WTC11 (cell line): ENCODE data around the gene CELF2. TPM values are rescaled to one million over a fixed set of nuclear protein-coding genes. Genes with fewer than 3 reads are reported as not detected.

Source experiments
- ATAC-seq: fragments of 200-7000 bp; cut with Tn5 transposase; 2 replicates; pipeline ENCODE4 v1.10.0; 2021; ENCODE audit warnings: mild to moderate bottlenecking, moderate library complexity
- CTCF ChIA-PET: fragments of 300-600 bp; sonication (Branson Sonifier 250); formaldehyde crosslinking; loops from one replicate; lab custom pipeline; 2021; ENCODE audit warnings: antibody characterized with exemption; lab: Charles Lee
- POLR2A ChIA-PET: fragments of 350-600 bp; sonication (Branson Sonifier 250); formaldehyde crosslinking; loops from one replicate; lab custom pipeline; 2021; ENCODE audit warnings: antibody characterized with exemption; lab: Charles Lee
- DNase-seq: peaks from one replicate; pipeline ENCODE4 v3.0.0; 2021; ENCODE audit warnings: low spot score
- H3K27ac Mint-ChIP-seq: 2 replicates; pipeline ENCODE4 v1.8.0; 2021; ENCODE audit warnings: mixed read lengths
- H3K27me3 Mint-ChIP-seq: 2 replicates; pipeline ENCODE4 v1.8.0; 2021; ENCODE audit warnings: low read depth, mild to moderate bottlenecking, moderate library complexity, mixed read lengths
- H3K36me3 Mint-ChIP-seq: 2 replicates; pipeline ENCODE4 v1.8.0; 2021; ENCODE audit warnings: mixed read lengths
- H3K4me1 Mint-ChIP-seq: 2 replicates; pipeline ENCODE4 v1.8.0; 2022; ENCODE audit warnings: mixed read lengths
- H3K4me3 Mint-ChIP-seq: 2 replicates; pipeline ENCODE4 v1.8.0; 2021; ENCODE audit warnings: mild to moderate bottlenecking, moderate library complexity, mixed read lengths
- H3K9me3 Mint-ChIP-seq: 2 replicates; pipeline ENCODE4 v1.8.0; 2021; ENCODE audit warnings: mixed read lengths
- AR ChIP-seq: fragments of 250-450 bp; sonication (Bioruptor Pico); IDR thresholded peaks from 2 replicates; pipeline ENCODE4 v1.9.0; 2021; ENCODE audit warnings: mild to moderate bottlenecking
- ARID4B ChIP-seq: sonication (generic); formaldehyde crosslinking; IDR thresholded peaks from 2 replicates; pipeline ENCODE4 v1.8.0; 2023; ENCODE audit warnings: missing genetic modification reagents, mild to moderate bottlenecking, borderline replicate concordance
- CREB1 ChIP-seq: sonication (generic); formaldehyde crosslinking; IDR thresholded peaks from 2 replicates; pipeline ENCODE4 v1.8.0; 2023; ENCODE audit warnings: mild to moderate bottlenecking, missing genetic modification reagents
- E2F1 ChIP-seq: sonication (generic); formaldehyde crosslinking; IDR thresholded peaks from 2 replicates; pipeline ENCODE4 v1.8.0; 2022; ENCODE audit warnings: mild to moderate bottlenecking, missing genetic modification reagents
- E2F5 ChIP-seq: sonication (generic); formaldehyde crosslinking; IDR thresholded peaks from 2 replicates; pipeline ENCODE4 v1.8.1; 2022; ENCODE audit warnings: mild to moderate bottlenecking, moderate library complexity, missing genetic modification reagents
- ELF4 ChIP-seq: sonication (generic); formaldehyde crosslinking; IDR thresholded peaks from 2 replicates; pipeline ENCODE4 v1.8.1; 2022; ENCODE audit warnings: low read depth, mild to moderate bottlenecking, moderate library complexity, missing genetic modification reagents
- ERG ChIP-seq: fragments of 250-450 bp; sonication (Bioruptor Pico); IDR thresholded peaks from 2 replicates; pipeline ENCODE4 v1.8.0; 2021; ENCODE audit warnings: mild to moderate bottlenecking
- ETV6 ChIP-seq: sonication (generic); formaldehyde crosslinking; IDR thresholded peaks from 2 replicates; pipeline ENCODE4 v1.8.1; 2022; ENCODE audit warnings: mild to moderate bottlenecking, missing genetic modification reagents
- JUN ChIP-seq: sonication (generic); formaldehyde crosslinking; IDR thresholded peaks from 2 replicates; pipeline ENCODE4 v1.8.0; 2023; ENCODE audit warnings: mild to moderate bottlenecking, missing genetic modification reagents
- MLX ChIP-seq: sonication (generic); formaldehyde crosslinking; IDR thresholded peaks from 2 replicates; pipeline ENCODE4 v1.8.1; 2023; ENCODE audit warnings: mild to moderate bottlenecking, missing genetic modification reagents, moderate library complexity
- NFE2L1 ChIP-seq: sonication (generic); formaldehyde crosslinking; IDR thresholded peaks from 2 replicates; pipeline ENCODE4 v1.8.1; 2023; ENCODE audit warnings: missing genetic modification reagents
- NFYB ChIP-seq: sonication (generic); formaldehyde crosslinking; conservative IDR thresholded peaks from 2 replicates; pipeline ENCODE4 v1.8.0; 2022; ENCODE audit warnings: low read depth, missing genetic modification reagents
- PRRX2 ChIP-seq: fragments of 250-450 bp; sonication (Bioruptor Pico); IDR thresholded peaks from 2 replicates; pipeline ENCODE4 v1.8.0; 2021; ENCODE audit warnings: mild to moderate bottlenecking
- SMAD3 ChIP-seq: sonication (generic); formaldehyde crosslinking; IDR thresholded peaks from 2 replicates; pipeline ENCODE4 v1.8.0; 2022; ENCODE audit warnings: missing genetic modification reagents, mild to moderate bottlenecking, borderline replicate concordance
- STAT6 ChIP-seq: sonication (generic); formaldehyde crosslinking; conservative IDR thresholded peaks from 2 replicates; pipeline ENCODE4 v1.8.1; 2023; ENCODE audit warnings: mild to moderate bottlenecking, low read depth, missing genetic modification reagents, moderate library complexity
- TCF7 ChIP-seq: sonication (generic); formaldehyde crosslinking; IDR thresholded peaks from 2 replicates; pipeline ENCODE4 v1.8.0; 2022; ENCODE audit warnings: mild to moderate bottlenecking, low read depth, missing genetic modification reagents, moderate library complexity
- TP53 ChIP-seq: sonication (generic); formaldehyde crosslinking; IDR thresholded peaks from 2 replicates; pipeline ENCODE4 v1.8.1; 2023; ENCODE audit warnings: mild to moderate bottlenecking, missing genetic modification reagents
- ZNF219 ChIP-seq: sonication (generic); formaldehyde crosslinking; IDR thresholded peaks from 2 replicates; pipeline ENCODE4 v1.8.0; 2023; ENCODE audit warnings: missing genetic modification reagents, mild to moderate bottlenecking, borderline replicate concordance
- ZNF396 ChIP-seq: fragments of 250-450 bp; sonication (Bioruptor Pico); IDR thresholded peaks from 2 replicates; pipeline ENCODE4 v1.8.0; 2021; ENCODE audit warnings: mild to moderate bottlenecking, moderate library complexity, borderline replicate concordance
- ZNF512 ChIP-seq: sonication (generic); formaldehyde crosslinking; IDR thresholded peaks from 2 replicates; pipeline ENCODE4 v1.8.1; 2022; ENCODE audit warnings: missing genetic modification reagents, borderline replicate concordance
- ZNF671 ChIP-seq: fragments of 250-450 bp; sonication (Bioruptor Pico); IDR thresholded peaks from 2 replicates; pipeline ENCODE4 v1.8.0; 2021; ENCODE audit warnings: mild to moderate bottlenecking
- total RNA-seq: library from RNA; stranded (reverse); gene quantifications from 3 replicates; pipeline ENCODE4 v1.2.3, GENCODE V29; 2021

The CELF2 gene
- total RNA-seq, 1 experiment from 2014 or later, result 24.6 TPM

- no peak for TF ChIP-seq MLX (CRISPR knock-in tag)
- TF ChIP-seq ZNF396 (CRISPR knock-in tag), result no peak
- no peak for TF ChIP-seq TCF7 (CRISPR knock-in tag)
- TF ChIP-seq E2F1 (CRISPR knock-in tag), result no peak
- no peak for TF ChIP-seq E2F5
- TF ChIP-seq ZNF512 (CRISPR knock-in tag), result no peak
- no peak for TF ChIP-seq ELF4
- TF ChIP-seq CREB1, result no peak
- TF ChIP-seq ERG (CRISPR knock-in tag), result no peak
These were observed 246.8 kb downstream of the CELF2 start (continued) for GRCh38 chr10:11264296-11265048.

- Mint-ChIP-seq H3K36me3 (0 out of 2 replicates have a peak, but pooled peaks cover 6% of the 10 kb centered on the region), H3K27me3 (no peaks in the 10 kb centered on the region), H3K9me3 (no peaks in the 10 kb centered on the region), H3K27ac (no peak overlapping the region), H3K4me1 (peaks cover 31% of the 10 kb centered on the region), H3K4me3 (no peak overlapping the region)
- CTCF ChIA-PET, result no interaction called here
- DNase-seq, result no peak
- no peak for ATAC-seq
- POLR2A ChIA-PET, result no interaction called here
- no peak for TF ChIP-seq ZNF219 (CRISPR knock-in tag)
- no peak for TF ChIP-seq ZNF671
- no peak for TF ChIP-seq STAT6 (CRISPR knock-in tag)
- no peak for TF ChIP-seq TP53
- no peak for TF ChIP-seq PRRX2
- TF ChIP-seq NFYB (CRISPR knock-in tag), result no peak
- TF ChIP-seq ARID4B (CRISPR knock-in tag), result no peak
- TF ChIP-seq AR, result no peak
- TF ChIP-seq SMAD3, result no peak
- TF ChIP-seq JUN (CRISPR knock-in tag), result no peak
- no peak for TF ChIP-seq ETV6 (CRISPR knock-in tag)
- TF ChIP-seq NFE2L1, result no peak
These were observed 247.8 kb downstream of the CELF2 start for GRCh38 chr10:11265484-11265883.
